B cell (primary cell): ENCODE data around the gene GABRD.

Experiments
- CTCF ChIP-seq: fragments of 200-600 bp; IDR thresholded peaks from one replicate; pipeline ENCODE4 v1.8.0; 2022; ENCODE audit warnings: antibody characterized with exemption, mild to moderate bottlenecking
- EZH2 ChIP-seq: IDR thresholded peaks from 2 replicates; pipeline ENCODE4 v1.6.1; 2012; ENCODE audit warnings: borderline replicate concordance, low read depth, mild to moderate bottlenecking, moderate library complexity, low read length; ENCODE audit not compliant: insufficient read depth, poor library complexity, severe bottlenecking

- TF ChIP-seq CTCF (no peak), EZH2 (no peak)
These were observed 28.9 kb downstream of the GABRD start for GRCh38 chr1:2047749-2048729.
